IMR-90 (cell line): ENCODE measurements around the gene EPHA2. TPM values are rescaled to one million over a fixed set of nuclear protein-coding genes. Genes with fewer than 3 reads are reported as not detected.

Experiments used
- ATAC-seq: fragments of 200-7000 bp; cut with Tn5 transposase; 2 replicates; pipeline ENCODE4 v1.9.1; 2020; ENCODE audit warnings: low read depth, mild to moderate bottlenecking, moderate library complexity
- BruUV-seq: library from RNA; stranded (reverse); fragments of 400-500 nt; replicated peaks from 2 replicates; lab custom pipeline; 2021; lab: Mats Ljungman, UMichigan
- CTCF ChIA-PET: fragments of 300-600 bp; formaldehyde crosslinking; extraction: SDS; loops from one replicate; lab custom pipeline; 2021; ENCODE audit warnings: antibody characterized with exemption; lab: Yijun Ruan, JAX
- POLR2A ChIA-PET: fragments of 300-600 bp; sonication (Branson Sonifier 250); formaldehyde crosslinking; loops from one replicate; lab custom pipeline; 2022; ENCODE audit warnings: antibody characterized with exemption; ENCODE audit not compliant: unreplicated experiment; lab: Charles Lee
- DNase-seq: peaks from one replicate; pipeline ENCODE4 v3.0.0; 2013
- H2AFZ ChIP-seq: replicated peaks from 2 replicates; pipeline ENCODE3; 2013; ENCODE audit warnings: low read length, mild to moderate bottlenecking; ENCODE audit not compliant: poor library complexity
- H2AK5ac ChIP-seq: 2 replicates; pipeline ENCODE4 v1.6.1; 2013; ENCODE audit warnings: low read depth, low read length, inconsistent platforms
- H2AK9ac ChIP-seq: replicated peaks from 2 replicates; pipeline ENCODE3; 2013; ENCODE audit warnings: mild to moderate bottlenecking, low read depth, low read length, moderate library complexity; ENCODE audit not compliant: poor library complexity
- H2BK120ac ChIP-seq: 2 replicates; pipeline ENCODE4 v1.6.1; 2013; ENCODE audit warnings: low read depth, low read length, inconsistent platforms
- H2BK15ac ChIP-seq: 3 replicates; pipeline ENCODE4 v1.6.1; 2013; ENCODE audit warnings: low read depth, low read length, inconsistent platforms
- H2BK20ac ChIP-seq: 2 replicates; pipeline ENCODE4 v1.6.1; 2013; ENCODE audit warnings: low read depth, mild to moderate bottlenecking, inconsistent platforms, low read length, moderate library complexity
- H2BK5ac ChIP-seq: 2 replicates; pipeline ENCODE4 v1.6.1; 2013; ENCODE audit warnings: mild to moderate bottlenecking, low read depth, low read length, inconsistent platforms; ENCODE audit not compliant: poor library complexity, severe bottlenecking
- H3K14ac ChIP-seq: replicated peaks from 2 replicates; pipeline ENCODE4 v1.6.1; 2013; ENCODE audit warnings: low read depth, low read length, inconsistent platforms
- H3K18ac ChIP-seq: 2 replicates; pipeline ENCODE4 v1.6.1; 2013; ENCODE audit warnings: low read depth, low read length, control low read depth
- H3K23ac ChIP-seq: 2 replicates; pipeline ENCODE4 v1.6.1; 2013; ENCODE audit warnings: low read depth, low read length, inconsistent platforms
- H3K27ac ChIP-seq: 2 replicates; pipeline ENCODE4 v1.5.1; 2013; ENCODE audit warnings: mild to moderate bottlenecking, control low read depth, low read length; ENCODE audit not compliant: insufficient read depth
- H3K27me3 ChIP-seq: 2 replicates; pipeline ENCODE4 v1.6.1; 2013; ENCODE audit warnings: low read length; ENCODE audit not compliant: control insufficient read depth, insufficient read depth
- H3K36me3 ChIP-seq: 2 replicates; pipeline ENCODE4 v1.6.1; 2013; ENCODE audit warnings: low read length, mixed read lengths; ENCODE audit not compliant: control insufficient read depth, insufficient read depth
- H3K4ac ChIP-seq: 2 replicates; pipeline ENCODE4 v1.6.1; 2013; ENCODE audit warnings: low read depth, low read length, inconsistent platforms
- H3K4me1 ChIP-seq: 2 replicates; pipeline ENCODE4 v1.6.1; 2013; ENCODE audit warnings: low read length, mixed read lengths; ENCODE audit not compliant: control insufficient read depth, insufficient read depth
- H3K4me2 ChIP-seq: 2 replicates; pipeline ENCODE4 v1.6.1; 2013; ENCODE audit warnings: low read depth, mild to moderate bottlenecking, control low read depth, low read length, moderate library complexity
- H3K4me3 ChIP-seq: 2 replicates; pipeline ENCODE4 v1.5.1; 2013; ENCODE audit warnings: low read depth, mild to moderate bottlenecking, control low read depth, low read length, moderate library complexity; ENCODE audit not compliant: insufficient read depth
- H3K56ac ChIP-seq: 2 replicates; pipeline ENCODE4 v1.6.1; 2013; ENCODE audit warnings: low read length, inconsistent platforms; ENCODE audit not compliant: insufficient read depth; ENCODE audit errors: extremely low read depth
- H3K79me1 ChIP-seq, 2 experiments: 2 replicates each; pipeline ENCODE4 v1.6.1; 2013; ENCODE audit warnings: low read length in 2 of 2, inconsistent platforms in 1 of 2, low read depth in 1 of 2
- H3K9ac ChIP-seq: 2 replicates; pipeline ENCODE4 v1.6.1; 2013; ENCODE audit warnings: low read depth, low read length, control low read depth
- H3K9me1 ChIP-seq: 2 replicates; pipeline ENCODE4 v1.6.1; 2013; ENCODE audit warnings: low read length, inconsistent platforms; ENCODE audit not compliant: insufficient read depth
- H3K9me3 ChIP-seq: 2 replicates; pipeline ENCODE4 v1.6.1; 2013; ENCODE audit warnings: low read length; ENCODE audit not compliant: control insufficient read depth, insufficient read depth
- H4K20me1 ChIP-seq: 2 replicates; pipeline ENCODE4 v1.6.1; 2013; ENCODE audit warnings: low read length, inconsistent platforms; ENCODE audit not compliant: insufficient read depth
- H4K5ac ChIP-seq: 2 replicates; pipeline ENCODE4 v1.6.1; 2013; ENCODE audit warnings: mild to moderate bottlenecking, low read depth, low read length, control low read depth
- H4K8ac ChIP-seq, 2 experiments: 2 replicates each; pipeline ENCODE4 v1.6.1; 2013; ENCODE audit warnings: low read depth in 2 of 2, low read length in 2 of 2, control low read depth in 1 of 2, inconsistent platforms in 1 of 2
- H4K91ac ChIP-seq: 2 replicates; pipeline ENCODE4 v1.6.1; 2013; ENCODE audit warnings: low read depth, low read length, inconsistent platforms; ENCODE audit not compliant: insufficient read depth
- BHLHE40 ChIP-seq: fragments of 150-350 bp; IDR thresholded peaks from 2 replicates; pipeline ENCODE4 v1.6.1; 2016; ENCODE audit warnings: mild to moderate bottlenecking, low read depth, low read length
- CEBPB ChIP-seq: IDR thresholded peaks from 2 replicates; pipeline ENCODE4 v1.6.1; 2012; ENCODE audit warnings: low read depth, low read length, improper control_type of control experiment
- CHD1 ChIP-seq: IDR thresholded peaks from 2 replicates; pipeline ENCODE4 v1.6.1; 2012; ENCODE audit warnings: low read depth, low read length, improper control_type of control experiment
- FOS ChIP-seq: fragments of 150-350 bp; IDR thresholded peaks from 2 replicates; pipeline ENCODE4 v1.6.1; 2016; ENCODE audit warnings: low read depth, low read length
- MAFK ChIP-seq: IDR thresholded peaks from 2 replicates; pipeline ENCODE4 v1.6.1; 2012; ENCODE audit warnings: low read depth, low read length, improper control_type of control experiment
- MAZ ChIP-seq: IDR thresholded peaks from 2 replicates; pipeline ENCODE4 v1.6.1; 2012; ENCODE audit warnings: low read depth, mild to moderate bottlenecking, low read length, improper control_type of control experiment, moderate library complexity, borderline replicate concordance
- NFE2L2 ChIP-seq: fragments of 150-350 bp; IDR thresholded peaks from 2 replicates; pipeline ENCODE4 v1.6.1; 2016; ENCODE audit warnings: low read depth, mild to moderate bottlenecking, low read length
- POLR2A ChIP-seq: IDR thresholded peaks from 2 replicates; pipeline ENCODE4 v1.6.1; 2012; ENCODE audit warnings: mild to moderate bottlenecking, low read depth, low read length
- RAD21 ChIP-seq: IDR thresholded peaks from 2 replicates; pipeline ENCODE4 v1.6.1; 2012; ENCODE audit warnings: low read length, improper control_type of control experiment
- RCOR1 ChIP-seq: IDR thresholded peaks from 2 replicates; pipeline ENCODE4 v1.6.1; 2012; ENCODE audit warnings: mild to moderate bottlenecking, low read length, improper control_type of control experiment; ENCODE audit not compliant: insufficient replicate concordance
- RFX5 ChIP-seq: IDR thresholded peaks from 2 replicates; pipeline ENCODE4 v1.8.0; 2012; ENCODE audit warnings: low read depth, mild to moderate bottlenecking, low read length, moderate library complexity
- USF2 ChIP-seq: fragments of 150-350 bp; IDR thresholded peaks from 2 replicates; pipeline ENCODE4 v1.6.1; 2017; ENCODE audit warnings: mild to moderate bottlenecking, antibody characterized with exemption, low read length, low read depth
- WGBS, 2 experiments: methylation state at CpG; one replicate each; pipeline versions ENCODE4 v1.1.5 to v1.1.7; 2013; ENCODE audit warnings: missing lambda C conversion rate in 2 of 2; ENCODE audit not compliant: insufficient read length in 1 of 2; ENCODE audit errors: extremely low coverage in 2 of 2; 5-methylcytosine and 5-hydroxymethylcytosine counted together
- dilution Hi-C: fragments of 300-500 bp; cut with HindIII; formaldehyde crosslinking; loops from one replicate; pipeline ENCODE4 v1.14.3; 2018; ENCODE audit warnings: low sequenced_read_pairs; ENCODE audit not compliant: unreplicated experiment
- in situ Hi-C: fragments of 300-500 bp; cut with MboI; formaldehyde crosslinking; loops from 3 replicates; pipeline ENCODE4 v1.14.3; 2019; ENCODE audit warnings: low sequenced_read_pairs, inconsistent platforms, mixed read lengths
- intact Hi-C: fragments of 100-400 bp; cut with micrococcal nuclease; formaldehyde crosslinking; loops from 2 replicates; pipeline ENCODE4 v1.10.0; 2022
- polyA plus RNA-seq, 3 experiments: library from polyadenylated mRNA; depleted of rRNA; stranded (reverse); fragments of >200 nt; gene quantifications; 2 replicates each; pipeline ENCODE4 v1.2.3, GENCODE V29; 2012; ENCODE audit warnings: low replicate concordance in 1 of 3
- total RNA-seq: library from RNA; depleted of rRNA; stranded (reverse); fragments of >200 nt; gene quantifications from 2 replicates; pipeline ENCODE4 v1.2.3, GENCODE V29; 2012
- TF ChIP-seq, protein P1 (sequence below): fragments of 150-350 bp; IDR thresholded peaks from 2 replicates; pipeline ENCODE4 v1.6.1; 2016; ENCODE audit warnings: low read depth, mild to moderate bottlenecking, low read length, moderate library complexity, borderline replicate concordance
- TF ChIP-seq, protein P2 (sequence below): conservative IDR thresholded peaks from 2 replicates; pipeline ENCODE4 v1.5.1; 2012; ENCODE audit warnings: mild to moderate bottlenecking, low read depth, low read length, improper control_type of control experiment

The EPHA2 gene
- total and polyA plus RNA-seq, 2 of the 4 experiments (the other 2 are of a cell fraction) = 24.0 to 72.6 TPM

- H3K56ac ChIP-seq = no peak overlapping the region
- no peak overlapping the region for H2BK15ac ChIP-seq
- H2AK9ac ChIP-seq = no peak overlapping the region
- H3K14ac ChIP-seq = no peak overlapping the region
- DNase-seq (no peak), ATAC-seq (no peak)
- ChIA-PET POLR2A (no interaction called here), CTCF (no interaction called here)
- no peak overlapping the region for H2BK20ac ChIP-seq
- BruUV-seq = no TSS peak
- H2AK5ac ChIP-seq = no peak overlapping the region
- H3K79me1 ChIP-seq = no peaks in the 10 kb centered on the region
- no peak overlapping the region for H3K4ac ChIP-seq
- H3K4me3 ChIP-seq = no peak overlapping the region
- no peaks in the 10 kb centered on the region for H3K9me3 ChIP-seq
- no CpG with 5 or more reads among the region's 1 CpG for WGBS, 2 experiments
- H4K20me1 ChIP-seq = no peaks in the 10 kb centered on the region
- no peak overlapping the region for H3K18ac ChIP-seq
- no peak overlapping the region for H2BK5ac ChIP-seq
- no peak overlapping the region for H4K8ac ChIP-seq
- H4K5ac ChIP-seq = no peak overlapping the region
- no peak overlapping the region for H3K9ac ChIP-seq
- no peak overlapping the region for H2BK120ac ChIP-seq
- no peaks in the 10 kb centered on the region for H3K27me3 ChIP-seq
- peaks cover 4% of the 10 kb centered on the region for H3K4me1 ChIP-seq
- no peak overlapping the region for H3K27ac ChIP-seq
- no peak overlapping the region for H4K91ac ChIP-seq
- no peaks in the 10 kb centered on the region for H3K36me3 ChIP-seq
- in situ Hi-C loops (loop anchor here (25.0 kb wide), 1 partner anchor 404 kb away; no protein-coding TSS in a partner anchor), dilution Hi-C loops (no loop called here), intact Hi-C loops (no loop called here)
- no peak overlapping the region for H2AFZ ChIP-seq
- H3K4me2 ChIP-seq = no peak overlapping the region
- H3K9me1 ChIP-seq = no peaks in the 10 kb centered on the region
- no peak overlapping the region for H3K23ac ChIP-seq
- TF ChIP-seq FOS (no peak), CEBPB (no peak), BHLHE40 (no peak), CHD1 (no peak), POLR2A (no peak), RAD21 (no peak), MAFK (no peak), RFX5 (no peak), MAZ (no peak), RCOR1 (no peak), NFE2L2 (no peak), USF2 (no peak)
- TF ChIP-seq, protein P1, sequence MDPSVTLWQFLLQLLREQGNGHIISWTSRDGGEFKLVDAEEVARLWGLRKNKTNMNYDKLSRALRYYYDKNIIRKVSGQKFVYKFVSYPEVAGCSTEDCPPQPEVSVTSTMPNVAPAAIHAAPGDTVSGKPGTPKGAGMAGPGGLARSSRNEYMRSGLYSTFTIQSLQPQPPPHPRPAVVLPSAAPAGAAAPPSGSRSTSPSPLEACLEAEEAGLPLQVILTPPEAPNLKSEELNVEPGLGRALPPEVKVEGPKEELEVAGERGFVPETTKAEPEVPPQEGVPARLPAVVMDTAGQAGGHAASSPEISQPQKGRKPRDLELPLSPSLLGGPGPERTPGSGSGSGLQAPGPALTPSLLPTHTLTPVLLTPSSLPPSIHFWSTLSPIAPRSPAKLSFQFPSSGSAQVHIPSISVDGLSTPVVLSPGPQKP = no peak
- TF ChIP-seq, protein P2, sequence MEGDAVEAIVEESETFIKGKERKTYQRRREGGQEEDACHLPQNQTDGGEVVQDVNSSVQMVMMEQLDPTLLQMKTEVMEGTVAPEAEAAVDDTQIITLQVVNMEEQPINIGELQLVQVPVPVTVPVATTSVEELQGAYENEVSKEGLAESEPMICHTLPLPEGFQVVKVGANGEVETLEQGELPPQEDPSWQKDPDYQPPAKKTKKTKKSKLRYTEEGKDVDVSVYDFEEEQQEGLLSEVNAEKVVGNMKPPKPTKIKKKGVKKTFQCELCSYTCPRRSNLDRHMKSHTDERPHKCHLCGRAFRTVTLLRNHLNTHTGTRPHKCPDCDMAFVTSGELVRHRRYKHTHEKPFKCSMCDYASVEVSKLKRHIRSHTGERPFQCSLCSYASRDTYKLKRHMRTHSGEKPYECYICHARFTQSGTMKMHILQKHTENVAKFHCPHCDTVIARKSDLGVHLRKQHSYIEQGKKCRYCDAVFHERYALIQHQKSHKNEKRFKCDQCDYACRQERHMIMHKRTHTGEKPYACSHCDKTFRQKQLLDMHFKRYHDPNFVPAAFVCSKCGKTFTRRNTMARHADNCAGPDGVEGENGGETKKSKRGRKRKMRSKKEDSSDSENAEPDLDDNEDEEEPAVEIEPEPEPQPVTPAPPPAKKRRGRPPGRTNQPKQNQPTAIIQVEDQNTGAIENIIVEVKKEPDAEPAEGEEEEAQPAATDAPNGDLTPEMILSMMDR = no peak
These were observed 35.4 kb upstream of the EPHA2 start for GRCh38 chr1:16191309-16191708.
